Measurements from ENCODE around the gene TPP1.
A peak's percentile ranks its signal among the peaks of the same experiment; 100 is the strongest.

Gene TPP1

DNA sequence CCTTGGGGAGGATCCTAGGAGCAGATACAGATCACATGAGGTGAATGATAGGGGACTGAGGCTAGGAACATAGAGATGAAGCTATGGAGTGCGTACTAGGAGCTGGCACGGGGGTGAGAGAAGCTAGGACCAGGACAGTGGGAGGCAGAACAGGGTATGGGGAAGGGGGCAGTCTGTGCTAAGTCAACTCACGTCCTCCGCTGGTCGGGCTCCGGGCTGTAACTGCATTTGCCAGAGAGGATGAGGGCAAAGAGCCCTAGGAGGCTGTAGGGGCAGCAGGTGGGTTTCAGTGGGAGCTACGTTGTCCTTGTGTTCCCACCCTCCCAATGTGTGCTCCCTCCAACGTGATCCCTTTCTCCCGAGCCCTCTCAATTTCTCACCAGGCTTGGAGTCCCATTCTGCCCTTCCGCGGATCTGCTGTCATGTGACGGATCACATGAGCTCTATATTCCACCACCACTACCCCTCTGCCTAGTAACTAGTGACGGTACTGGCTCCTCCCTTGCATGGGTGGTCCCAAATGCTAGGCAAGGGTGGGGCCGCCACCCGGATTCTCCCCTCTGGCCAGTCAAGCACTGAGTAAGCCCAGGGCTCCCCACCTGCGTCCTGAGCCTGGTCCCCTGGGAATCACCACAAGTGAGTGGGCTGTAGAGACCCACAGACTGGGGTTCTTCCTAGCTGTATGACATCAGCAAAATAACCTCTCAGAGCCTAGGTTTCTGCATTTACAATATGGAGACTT is at the start of gene TPP1:
Gene TPP1, minus strand, starts transcription at position 419 of the 742 bp plus-strand sequence. Its CDS starts 22 bp downstream, at position 397.
- peak; percentile 95 for DNase-seq (ENCODE audit: low spot score)

DNA sequence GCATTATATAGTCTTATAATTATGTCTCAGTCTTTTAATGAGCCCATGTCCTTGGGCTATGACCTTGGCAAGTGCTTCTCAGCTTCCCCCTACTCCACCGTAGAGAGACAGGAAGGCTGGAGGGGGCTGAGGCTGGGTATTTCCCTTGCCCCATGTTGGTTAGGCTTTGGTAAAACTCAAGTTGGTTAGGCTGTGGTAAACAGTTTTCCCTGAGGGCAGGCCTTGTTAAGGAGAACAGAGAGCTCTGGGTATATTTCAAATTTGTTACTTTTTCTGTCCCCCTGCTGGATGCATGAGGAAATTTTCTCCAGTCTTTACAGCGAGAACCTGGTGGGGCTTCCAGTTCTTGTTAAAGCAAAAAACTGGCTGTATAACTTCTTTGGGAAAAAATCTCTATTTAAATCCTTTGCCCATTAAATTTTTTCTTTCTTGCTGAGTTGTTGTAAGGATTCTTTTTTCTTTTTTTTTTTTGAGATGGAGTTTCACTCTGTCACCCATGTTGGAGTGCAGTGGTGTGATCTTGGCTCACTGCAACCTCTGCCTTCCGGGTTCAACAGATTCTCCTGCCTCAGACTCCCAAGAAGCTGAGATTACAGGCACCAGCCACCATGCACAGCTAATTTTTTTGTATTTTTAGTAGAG is 48.6 kb upstream of the TPP1 start:
- DNase-seq (ENCODE audit: low spot score): peak; percentile 50

DNA sequence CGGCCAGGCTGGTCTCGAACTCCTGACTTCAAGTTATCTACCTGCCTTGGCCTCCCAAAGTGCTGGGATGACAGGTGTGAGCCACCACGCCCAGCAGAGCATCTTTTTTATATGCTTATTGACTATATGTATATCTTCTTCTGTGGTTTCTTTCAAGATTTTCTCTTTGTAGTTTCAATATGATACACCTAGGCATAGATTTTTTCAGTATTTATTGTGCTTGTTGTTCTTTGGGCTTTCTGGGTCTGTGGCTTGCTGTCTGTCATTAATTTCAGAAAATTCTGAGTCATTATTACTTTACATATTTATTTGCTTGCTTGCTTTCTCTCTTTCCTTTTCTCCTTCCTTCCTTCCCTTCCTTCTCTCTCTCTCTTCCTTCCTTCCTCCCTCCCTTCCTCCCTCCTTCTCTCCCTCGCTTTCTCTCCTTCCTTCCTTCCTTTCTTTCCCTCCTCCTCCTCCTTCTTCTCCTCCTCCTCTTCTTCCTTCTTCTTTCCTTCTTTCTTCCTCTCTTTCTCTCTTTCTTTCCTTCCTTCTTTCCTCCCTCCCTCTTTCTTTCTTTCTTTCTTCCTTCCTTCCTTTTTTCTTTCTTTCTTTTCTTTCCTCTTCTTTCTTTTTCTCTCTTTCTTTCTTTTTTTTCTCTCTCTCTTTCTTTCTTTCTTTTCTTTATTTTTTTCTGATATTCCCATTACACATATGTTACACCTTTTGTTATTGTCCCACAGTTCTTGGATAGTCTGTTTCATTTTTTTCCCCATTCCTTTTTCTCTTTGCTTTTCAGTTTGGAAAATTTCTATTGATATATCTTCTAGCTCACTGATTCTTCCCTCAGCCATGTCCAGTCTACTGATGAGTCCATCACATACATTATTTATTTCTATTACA is 47.3 kb upstream of the TPP1 start:
- peak; percentile 47 for DNase-seq (ENCODE audit: low spot score)

GRCh38 chr11:6664551-6664950 is 45.3 kb upstream of the TPP1 start:
- no peak for DNase-seq (ENCODE audit: low spot score)

- DNase-seq (ENCODE audit: low spot score): no peak
These were observed 44.7 kb upstream of the TPP1 start for GRCh38 chr11:6663794-6664469.

DNA sequence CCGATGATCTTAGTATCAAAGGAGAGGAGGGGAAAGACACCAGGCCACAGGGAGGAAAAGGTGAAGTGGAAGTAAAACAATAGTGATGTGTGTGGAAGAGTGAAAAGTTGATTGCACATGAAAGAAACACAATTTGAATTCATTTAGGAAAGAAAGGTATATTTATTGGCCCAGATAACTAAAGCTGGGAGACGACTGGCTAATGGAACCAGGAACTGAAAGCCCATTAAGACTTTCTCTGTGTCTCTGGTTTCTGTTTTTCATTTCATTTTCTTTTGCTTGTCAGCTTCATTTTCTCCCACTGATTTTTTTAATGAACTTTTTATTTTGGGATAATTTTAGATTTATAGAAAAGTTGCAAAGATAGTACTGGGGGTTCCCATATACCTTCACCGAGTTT is 41.5 kb upstream of the TPP1 start:
- no peak for DNase-seq (ENCODE audit: low spot score)

DNA sequence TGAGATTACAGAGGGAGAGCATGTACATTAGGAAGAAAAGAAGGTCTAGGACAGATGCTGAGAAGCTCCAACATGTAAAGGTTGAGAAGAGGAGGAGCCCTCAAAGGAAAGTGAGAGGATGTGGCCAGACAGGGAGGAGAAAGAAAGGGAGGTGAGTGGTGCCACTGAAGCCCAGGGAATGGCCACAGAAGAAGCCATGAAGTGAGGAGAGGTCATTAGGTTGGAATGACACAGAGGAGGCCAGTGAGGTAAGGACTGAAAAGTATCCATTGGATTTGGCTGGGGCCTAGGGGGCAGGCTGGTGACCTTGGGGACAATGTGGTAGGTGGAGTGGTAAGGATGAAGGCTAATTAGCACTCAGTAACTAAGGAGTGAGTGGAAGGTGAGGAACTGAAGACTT is 39.4 kb upstream of the TPP1 start:
- no peak for DNase-seq (ENCODE audit: low spot score)

GRCh38 chr11:6657346-6657745 is 38.1 kb upstream of the TPP1 start:
- DNase-seq (ENCODE audit: low spot score): no peak

- DNase-seq (ENCODE audit: low spot score): no peak
These were observed 37.7 kb upstream of the TPP1 start for GRCh38 chr11:6656936-6657335.

GRCh38 chr11:6656584-6656915 is 37.3 kb upstream of the TPP1 start:
- DNase-seq (ENCODE audit: low spot score): no peak

- no peak for DNase-seq (ENCODE audit: low spot score)
These were observed 36.8 kb upstream of the TPP1 start, which contains the start of gene DCHS1 for GRCh38 chr11:6655790-6656583. Gene DCHS1, minus strand, starts transcription at chr11:6655809. Its CDS starts 14,196 bp downstream, at chr11:6641613.

DNA sequence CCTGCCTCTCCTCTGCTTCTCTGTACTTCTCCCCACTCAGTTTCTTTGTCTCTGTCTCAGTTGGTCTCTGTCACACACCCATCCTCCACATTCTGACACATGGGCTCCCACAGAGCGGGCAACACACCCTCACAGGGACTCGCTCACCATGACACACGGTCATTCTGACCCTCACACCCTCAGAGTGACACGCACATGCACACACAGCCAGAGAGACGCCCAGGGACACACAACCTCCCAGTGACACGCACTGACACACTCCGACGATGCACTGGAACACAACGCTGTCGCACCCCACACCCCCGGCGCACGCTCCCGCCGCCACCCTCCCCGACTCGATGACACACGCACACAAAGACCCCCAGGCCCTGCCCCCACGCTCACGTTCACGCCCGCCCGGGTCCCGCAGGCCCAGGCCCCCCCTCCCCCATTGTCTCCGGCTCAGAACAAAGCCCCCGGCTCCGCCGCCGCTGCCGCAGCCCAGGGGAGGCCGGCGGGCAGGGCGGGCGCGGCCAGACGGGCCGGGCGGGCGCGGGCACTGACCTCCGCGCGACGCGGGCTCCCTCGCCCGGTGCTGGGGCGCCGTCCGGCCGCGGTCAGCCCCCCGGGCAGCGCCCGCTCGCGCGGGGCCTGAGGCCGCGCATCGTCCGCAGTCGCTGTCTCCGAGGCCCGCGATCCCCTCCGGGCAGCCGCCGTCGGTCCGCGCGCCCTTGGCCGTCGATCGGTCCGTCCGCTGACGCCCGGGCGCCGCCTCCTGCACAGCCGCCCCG is 36.0 kb upstream of the TPP1 start:
- DNase-seq (ENCODE audit: low spot score): no peak

- no peak for DNase-seq (ENCODE audit: low spot score)
These were observed 35.2 kb upstream of the TPP1 start for GRCh38 chr11:6654281-6655019.

- DNase-seq (ENCODE audit: low spot score): no peak
These were observed 34.4 kb upstream of the TPP1 start for GRCh38 chr11:6653656-6654055.

- DNase-seq (ENCODE audit: low spot score): no peak
These were observed 33.9 kb upstream of the TPP1 start for GRCh38 chr11:6653097-6653496.

DNA sequence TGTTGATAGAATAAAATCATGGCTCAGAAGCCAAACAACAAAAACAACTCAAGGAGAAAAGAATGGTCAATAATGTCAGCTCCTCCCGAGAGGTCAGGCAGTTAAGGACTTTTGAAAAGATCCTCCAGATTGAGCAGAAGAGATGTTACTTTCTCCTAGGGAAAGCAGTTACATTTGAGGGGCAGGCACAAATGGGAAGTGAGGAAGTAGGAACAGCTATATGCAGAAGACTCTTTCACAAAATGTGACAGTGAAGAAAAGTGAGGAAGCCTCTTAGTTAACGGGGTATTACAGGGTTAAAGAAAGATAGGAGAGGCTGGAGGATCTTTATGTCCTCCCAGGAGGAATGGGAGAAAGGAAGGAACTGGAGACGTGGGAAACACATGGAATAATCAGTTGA is 33.0 kb upstream of the TPP1 start:
- DNase-seq (ENCODE audit: low spot score): no peak

DNA sequence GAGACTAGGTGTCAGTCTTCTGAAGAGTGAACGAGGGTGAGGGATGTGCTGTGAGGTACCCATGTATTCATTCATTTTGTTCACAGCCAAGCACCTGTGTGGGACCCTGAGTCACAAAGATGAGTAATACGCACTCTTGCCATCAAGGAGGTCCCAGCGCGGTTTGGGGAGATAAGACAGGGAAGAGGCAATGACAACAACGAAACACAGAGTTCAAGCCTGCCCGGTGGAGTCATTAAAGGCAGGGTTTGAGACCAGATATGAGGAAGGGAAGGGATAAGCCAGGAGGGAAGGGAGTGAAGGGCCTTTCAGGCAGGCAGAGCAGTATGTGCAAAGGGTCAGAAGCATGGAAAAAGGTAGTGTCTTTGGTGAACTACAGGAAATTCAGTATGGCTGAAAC is 31.8 kb upstream of the TPP1 start:
- DNase-seq (ENCODE audit: low spot score): no peak

DNA sequence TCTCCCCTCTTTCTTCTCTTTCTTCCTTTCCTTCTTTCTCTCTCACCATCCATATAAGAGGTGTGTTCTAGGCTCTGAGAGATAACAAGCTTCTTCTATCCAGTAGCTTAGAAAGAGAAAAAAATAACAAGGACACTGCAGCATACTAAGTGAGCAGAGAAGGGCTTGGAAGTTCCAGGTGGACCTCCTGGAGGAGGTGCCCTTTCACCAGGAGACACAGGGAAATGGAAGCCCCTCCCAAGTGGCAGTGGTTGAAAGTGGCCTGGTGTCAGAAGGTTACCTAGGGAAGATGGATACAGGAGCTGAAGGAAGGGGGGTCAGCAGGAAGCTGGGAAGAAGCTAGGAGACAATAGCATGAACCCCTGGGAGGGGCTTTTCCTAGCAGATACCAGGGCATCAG is 30.9 kb upstream of the TPP1 start:
- no peak for DNase-seq (ENCODE audit: low spot score)

DNA sequence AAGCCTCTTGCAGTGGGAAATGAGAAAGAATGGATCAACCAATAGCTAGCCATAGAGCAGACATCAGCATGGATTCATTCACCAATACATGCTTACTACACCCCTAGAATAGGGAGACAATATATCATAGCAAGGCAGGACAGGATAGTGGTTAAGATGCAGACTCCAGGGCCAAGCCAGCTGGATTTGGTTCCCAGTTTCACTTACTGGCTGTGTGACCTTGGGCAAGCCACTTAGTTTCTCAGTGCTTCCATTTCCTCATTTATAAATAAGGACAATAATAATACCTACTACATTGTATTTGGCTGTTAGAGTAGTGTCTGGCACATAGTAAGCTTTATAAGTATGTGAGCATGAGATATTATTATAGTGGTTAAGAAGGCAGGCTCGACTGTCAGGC is 29.3 kb upstream of the TPP1 start:
- DNase-seq (ENCODE audit: low spot score): no peak

GRCh38 chr11:6647836-6648235 is 28.6 kb upstream of the TPP1 start:
- no peak for DNase-seq (ENCODE audit: low spot score)

Data from activated CD4-positive, alpha-beta T cell treated with anti-CD3 and anti-CD28 coated beads, Interleukin-2, Interleukin-4, amounts not matched to agents 100 ng/mL and 50 ng/mL, durations not matched to agents 16 hours and 8 hours (primary cell).